IPS-18a (cell line): ENCODE results near the gene UBL4A.

Experiments
- H3K27ac ChIP-seq: one replicate; pipeline ENCODE4 v1.5.1; 2013; ENCODE audit warnings: low read length
- H3K27me3 ChIP-seq: one replicate; pipeline ENCODE4 v1.6.1; 2013; ENCODE audit warnings: mild to moderate bottlenecking, low read length; ENCODE audit not compliant: control insufficient read depth, insufficient read depth
- H3K36me3 ChIP-seq: one replicate; pipeline ENCODE4 v1.6.1; 2013; ENCODE audit warnings: low read depth, low read length; ENCODE audit not compliant: control insufficient read depth
- H3K4me1 ChIP-seq: one replicate; pipeline ENCODE4 v1.6.1; 2013; ENCODE audit warnings: low read depth, low read length; ENCODE audit not compliant: control insufficient read depth
- H3K4me3 ChIP-seq: one replicate; pipeline ENCODE4 v1.5.1; 2013; ENCODE audit warnings: low read length
- H3K9ac ChIP-seq: one replicate; pipeline ENCODE4 v1.6.1; 2013; ENCODE audit warnings: mild to moderate bottlenecking, low read length, moderate library complexity
- H3K9me3 ChIP-seq: one replicate; pipeline ENCODE4 v1.6.1; 2013; ENCODE audit warnings: low read depth, low read length; ENCODE audit not compliant: control insufficient read depth

The UBL4A gene

DNA sequence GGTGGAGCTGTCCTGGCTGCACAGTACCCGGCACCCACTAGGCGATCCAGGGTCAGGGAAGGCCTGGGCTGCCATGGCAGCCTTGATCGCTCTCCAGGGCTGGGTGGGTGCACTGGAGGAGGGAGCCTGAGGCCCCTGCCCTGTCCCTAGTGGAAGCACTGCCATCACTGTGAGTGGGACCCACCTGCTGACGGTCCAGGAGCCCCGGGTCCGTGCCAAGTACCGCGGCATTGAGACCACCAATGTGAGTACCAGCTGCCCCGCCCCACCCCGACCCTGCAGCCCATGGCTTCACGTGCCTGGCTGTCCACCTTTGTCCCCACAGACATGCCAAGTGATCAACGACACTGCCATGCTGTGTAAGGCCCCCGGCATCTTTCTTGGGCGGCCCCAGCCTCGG lies 19.5 kb downstream of the UBL4A start:
- Histone ChIP-seq H3K4me1 (no peaks in the 10 kb centered on the region), H3K36me3 (peaks cover 5% of the 10 kb centered on the region), H3K4me3 (no peak overlapping the region), H3K9me3 (no peaks in the 10 kb centered on the region), H3K27me3 (no peaks in the 10 kb centered on the region), H3K27ac (no peak overlapping the region), H3K9ac (no peak overlapping the region)

DNA sequence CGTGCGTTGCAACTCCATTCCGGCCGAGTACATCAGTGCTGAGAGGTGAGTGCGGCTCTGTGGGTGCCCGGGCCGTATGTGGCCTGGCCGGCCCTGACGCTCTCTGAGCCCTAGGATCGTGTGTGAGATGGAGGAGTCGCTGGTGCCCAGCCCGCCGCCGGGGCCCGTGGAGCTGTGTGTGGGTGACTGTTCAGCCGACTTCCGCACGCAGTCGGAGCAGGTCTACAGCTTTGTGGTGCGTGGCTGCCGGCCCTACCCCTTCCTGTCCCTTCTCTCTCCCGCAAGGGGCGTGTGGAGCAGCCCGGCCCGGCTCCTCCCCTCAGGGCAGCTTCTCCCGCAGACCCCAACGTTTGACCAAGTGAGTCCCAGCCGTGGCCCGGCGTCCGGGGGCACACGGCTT lies 20.4 kb downstream of the UBL4A start:
- H3K9me3 ChIP-seq = no peaks in the 10 kb centered on the region
- H3K9ac ChIP-seq = no peak overlapping the region
- H3K27me3 ChIP-seq = no peaks in the 10 kb centered on the region
- no peak overlapping the region for H3K4me3 ChIP-seq
- no peak overlapping the region for H3K27ac ChIP-seq
- H3K36me3 ChIP-seq = peaks cover 5% of the 10 kb centered on the region
- H3K4me1 ChIP-seq = no peaks in the 10 kb centered on the region

DNA sequence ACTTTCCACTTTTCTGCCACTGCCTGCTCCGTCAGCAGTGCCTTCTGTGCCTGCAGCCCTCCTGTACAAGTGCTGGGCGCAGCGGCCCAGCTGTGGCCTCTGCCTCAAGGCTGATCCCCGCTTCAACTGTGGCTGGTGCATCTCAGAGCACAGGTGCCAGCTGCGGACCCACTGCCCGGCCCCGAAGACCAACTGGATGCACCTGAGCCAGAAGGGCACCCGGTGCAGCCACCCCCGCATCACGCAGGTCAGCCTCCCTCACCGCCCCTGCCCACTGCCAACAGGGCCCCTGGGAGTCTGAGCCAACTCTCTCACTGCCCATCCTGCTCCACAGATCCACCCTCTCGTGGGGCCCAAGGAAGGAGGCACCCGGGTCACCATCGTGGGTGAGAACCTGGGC lies 20.8 kb downstream of the UBL4A start:
- H3K4me1 ChIP-seq = no peaks in the 10 kb centered on the region
- no peak overlapping the region for H3K9ac ChIP-seq
- no peaks in the 10 kb centered on the region for H3K27me3 ChIP-seq
- no peak overlapping the region for H3K27ac ChIP-seq
- H3K36me3 ChIP-seq = peaks cover 5% of the 10 kb centered on the region
- H3K4me3 ChIP-seq = no peak overlapping the region
- H3K9me3 ChIP-seq = no peaks in the 10 kb centered on the region

DNA sequence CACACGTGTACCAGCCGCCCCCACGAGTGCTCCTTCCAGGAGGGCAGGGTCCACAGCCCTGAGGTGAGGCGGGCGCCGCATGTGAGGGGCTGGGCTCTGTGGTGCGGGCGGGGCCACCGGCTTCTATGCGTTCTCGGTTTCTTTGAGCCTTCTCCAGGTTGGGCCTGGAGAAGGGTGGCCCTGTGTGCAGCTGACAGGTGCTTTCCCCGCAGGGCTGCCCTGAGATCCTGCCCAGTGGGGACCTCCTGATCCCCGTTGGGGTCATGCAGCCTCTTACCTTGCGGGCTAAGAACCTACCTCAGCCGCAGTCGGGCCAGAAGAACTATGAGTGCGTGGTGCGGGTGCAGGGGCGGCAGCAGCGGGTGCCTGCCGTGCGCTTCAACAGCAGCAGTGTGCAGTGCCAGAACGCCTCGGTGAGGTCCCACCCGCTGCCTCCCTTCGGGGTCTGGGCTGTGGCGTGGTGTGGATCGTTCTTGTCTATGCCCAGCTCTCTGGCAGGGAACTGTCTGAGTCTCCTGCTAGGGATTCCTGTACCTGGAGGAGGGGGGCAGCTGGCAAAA lies 21.5 kb downstream of the UBL4A start:
- Histone ChIP-seq H3K27ac (no peak overlapping the region), H3K9ac (no peak overlapping the region), H3K4me1 (no peaks in the 10 kb centered on the region), H3K36me3 (peaks cover 5% of the 10 kb centered on the region), H3K27me3 (no peaks in the 10 kb centered on the region), H3K9me3 (no peaks in the 10 kb centered on the region), H3K4me3 (no peak overlapping the region)

DNA sequence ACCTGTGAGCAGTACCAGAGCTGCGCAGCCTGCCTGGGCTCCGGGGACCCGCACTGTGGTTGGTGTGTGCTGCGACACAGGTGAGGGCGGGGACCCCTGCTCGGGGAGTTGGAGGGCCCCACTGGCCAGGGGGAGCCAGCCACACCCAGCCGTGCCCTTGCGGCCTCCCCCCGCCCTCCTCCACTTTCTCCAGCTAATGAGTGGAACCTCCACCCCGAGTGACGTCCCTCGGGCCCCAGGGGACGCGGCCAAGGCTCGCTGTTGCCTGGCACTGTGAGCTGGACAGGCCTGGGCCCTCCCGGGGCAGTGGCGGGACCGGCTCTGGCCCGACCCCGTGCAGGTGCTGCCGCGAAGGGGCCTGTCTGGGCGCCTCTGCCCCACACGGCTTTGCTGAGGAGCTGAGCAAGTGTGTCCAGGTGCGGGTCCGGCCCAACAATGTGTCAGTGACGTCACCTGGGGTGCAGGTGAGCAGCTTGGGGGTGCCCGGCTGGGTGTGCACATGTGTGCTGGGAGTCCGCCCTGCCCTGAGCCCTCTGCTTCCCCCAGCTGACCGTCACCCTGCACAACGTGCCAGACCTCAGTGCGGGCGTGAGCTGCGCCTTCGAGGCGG lies 22.7 kb downstream of the UBL4A start:
- Histone ChIP-seq H3K9ac (no peak overlapping the region), H3K4me1 (no peaks in the 10 kb centered on the region), H3K27me3 (no peaks in the 10 kb centered on the region), H3K9me3 (no peaks in the 10 kb centered on the region), H3K27ac (no peak overlapping the region), H3K36me3 (peaks cover 5% of the 10 kb centered on the region), H3K4me3 (no peak overlapping the region)

DNA sequence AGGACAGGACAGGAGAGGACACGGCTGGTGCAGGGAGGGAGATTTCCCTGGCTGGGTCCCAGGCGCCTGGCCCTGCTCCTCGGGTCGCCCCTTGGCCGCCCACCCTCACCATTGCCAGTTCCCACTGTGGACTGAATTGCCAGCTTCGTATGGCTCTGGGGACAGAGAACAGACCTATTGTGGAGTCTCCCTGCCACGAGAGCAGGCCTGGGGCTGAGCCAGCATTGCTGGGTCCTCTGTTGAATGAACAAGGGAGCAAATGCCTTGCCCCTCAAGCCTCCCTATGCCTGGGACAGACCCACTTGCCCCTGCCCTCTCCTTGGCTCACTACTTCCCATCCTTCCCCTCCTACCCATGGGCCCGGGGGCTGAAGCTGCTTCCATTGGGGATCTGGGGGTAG lies 24.0 kb downstream of the UBL4A start:
- Histone ChIP-seq H3K36me3 (no peaks in the 10 kb centered on the region), H3K9ac (no peak overlapping the region), H3K27me3 (no peaks in the 10 kb centered on the region)

DNA sequence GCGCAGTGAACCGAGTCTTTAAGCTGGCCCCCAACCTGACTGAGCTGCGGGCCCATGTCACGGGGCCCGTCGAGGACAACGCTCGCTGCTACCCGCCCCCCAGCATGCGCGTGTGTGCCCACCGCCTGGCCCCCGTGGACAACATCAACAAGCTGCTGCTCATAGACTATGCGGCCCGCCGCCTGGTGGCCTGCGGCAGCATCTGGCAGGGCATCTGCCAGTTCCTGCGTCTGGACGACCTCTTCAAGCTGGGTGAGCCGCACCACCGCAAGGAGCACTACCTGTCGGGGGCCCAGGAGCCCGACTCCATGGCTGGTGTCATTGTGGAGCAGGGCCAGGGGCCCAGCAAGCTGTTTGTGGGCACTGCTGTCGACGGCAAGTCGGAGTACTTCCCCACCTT lies 26.1 kb downstream of the UBL4A start:
- Histone ChIP-seq H3K9me3 (peaks cover 4% of the 10 kb centered on the region), H3K36me3 (no peaks in the 10 kb centered on the region), H3K9ac (no peak overlapping the region), H3K27me3 (peaks cover 5% of the 10 kb centered on the region), H3K4me1 (no peaks in the 10 kb centered on the region), H3K4me3 (no peak overlapping the region), H3K27ac (no peak overlapping the region)

More for the DNA sequence above, 24.0 kb downstream of the UBL4A start:
- Histone ChIP-seq H3K27ac (no peak overlapping the region), H3K4me1 (no peaks in the 10 kb centered on the region), H3K9me3 (peaks cover under 1% of the 10 kb centered on the region), H3K4me3 (no peak overlapping the region)

DNA sequence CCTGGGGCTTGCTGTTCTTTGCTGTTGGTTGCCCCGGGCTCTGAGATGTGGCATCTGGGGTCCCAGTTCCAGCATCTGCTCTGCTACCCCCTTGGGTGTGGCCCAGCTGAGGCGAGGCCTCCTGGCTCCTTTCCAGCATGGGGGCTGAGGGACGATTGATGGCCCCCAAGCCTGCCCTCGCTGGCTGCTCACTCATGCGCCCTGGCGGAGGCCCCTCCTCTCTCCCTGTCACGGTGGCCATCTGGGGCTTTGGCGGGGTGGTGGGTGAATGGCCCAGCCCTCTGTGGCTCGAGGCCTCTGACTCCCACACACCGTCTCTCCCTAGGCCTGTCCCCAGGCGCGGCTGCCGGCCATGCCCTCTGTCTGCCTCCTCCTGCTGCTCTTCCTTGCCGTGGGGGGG lies 26.6 kb downstream of the UBL4A start:
- Histone ChIP-seq H3K9me3 (peaks cover 4% of the 10 kb centered on the region), H3K36me3 (no peaks in the 10 kb centered on the region), H3K9ac (no peak overlapping the region), H3K27me3 (peaks cover 5% of the 10 kb centered on the region), H3K27ac (no peak overlapping the region), H3K4me3 (no peak overlapping the region), H3K4me1 (no peaks in the 10 kb centered on the region)

DNA sequence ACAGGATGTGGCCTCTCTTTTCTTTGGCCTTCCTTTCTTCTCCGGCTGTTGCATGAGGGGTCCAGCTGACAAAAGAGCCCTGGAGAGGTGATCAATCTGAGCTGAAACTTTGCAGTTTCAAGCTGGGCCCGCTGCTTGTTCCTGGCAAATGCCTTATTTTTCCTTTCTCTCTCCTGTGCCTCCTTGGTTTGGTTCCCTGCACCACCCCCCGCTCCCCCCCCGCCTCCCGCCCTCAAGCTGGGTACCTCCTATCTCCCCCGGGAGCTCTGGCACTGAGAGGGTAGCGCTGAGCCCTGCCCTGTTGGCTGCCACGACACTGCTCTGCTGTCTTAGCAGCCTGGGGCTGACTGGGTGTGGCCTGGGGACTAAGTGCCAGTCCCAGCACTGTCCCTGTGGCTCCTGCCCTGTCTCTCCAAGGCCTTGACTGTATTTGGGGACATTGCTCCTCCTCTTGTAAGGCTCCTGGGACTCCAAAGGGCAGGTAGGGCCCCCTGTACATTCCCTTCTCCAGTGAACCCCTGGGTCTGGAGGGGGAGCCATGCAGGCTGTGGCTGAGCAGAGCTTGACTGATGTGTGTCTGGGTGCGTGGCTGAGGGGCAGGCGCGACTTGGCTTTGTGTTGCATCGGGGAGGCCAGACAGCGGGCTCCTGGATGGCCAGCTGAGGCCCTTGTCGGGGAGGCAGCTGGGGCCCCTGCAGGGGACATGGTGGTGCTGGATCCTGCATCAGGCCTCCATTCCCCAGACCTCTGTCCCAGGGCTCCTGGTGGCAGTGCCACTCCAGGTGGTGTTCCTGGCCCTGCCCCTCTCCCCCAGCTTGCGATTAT lies 27.2 kb downstream of the UBL4A start:
- Histone ChIP-seq H3K9ac (peak overlapping the region; percentile 32), H3K27me3 (peaks cover 5% of the 10 kb centered on the region), H3K4me1 (no peaks in the 10 kb centered on the region), H3K9me3 (peaks cover 4% of the 10 kb centered on the region), H3K36me3 (no peaks in the 10 kb centered on the region), H3K27ac (no peak overlapping the region), H3K4me3 (peak overlapping the region; percentile 56)

DNA sequence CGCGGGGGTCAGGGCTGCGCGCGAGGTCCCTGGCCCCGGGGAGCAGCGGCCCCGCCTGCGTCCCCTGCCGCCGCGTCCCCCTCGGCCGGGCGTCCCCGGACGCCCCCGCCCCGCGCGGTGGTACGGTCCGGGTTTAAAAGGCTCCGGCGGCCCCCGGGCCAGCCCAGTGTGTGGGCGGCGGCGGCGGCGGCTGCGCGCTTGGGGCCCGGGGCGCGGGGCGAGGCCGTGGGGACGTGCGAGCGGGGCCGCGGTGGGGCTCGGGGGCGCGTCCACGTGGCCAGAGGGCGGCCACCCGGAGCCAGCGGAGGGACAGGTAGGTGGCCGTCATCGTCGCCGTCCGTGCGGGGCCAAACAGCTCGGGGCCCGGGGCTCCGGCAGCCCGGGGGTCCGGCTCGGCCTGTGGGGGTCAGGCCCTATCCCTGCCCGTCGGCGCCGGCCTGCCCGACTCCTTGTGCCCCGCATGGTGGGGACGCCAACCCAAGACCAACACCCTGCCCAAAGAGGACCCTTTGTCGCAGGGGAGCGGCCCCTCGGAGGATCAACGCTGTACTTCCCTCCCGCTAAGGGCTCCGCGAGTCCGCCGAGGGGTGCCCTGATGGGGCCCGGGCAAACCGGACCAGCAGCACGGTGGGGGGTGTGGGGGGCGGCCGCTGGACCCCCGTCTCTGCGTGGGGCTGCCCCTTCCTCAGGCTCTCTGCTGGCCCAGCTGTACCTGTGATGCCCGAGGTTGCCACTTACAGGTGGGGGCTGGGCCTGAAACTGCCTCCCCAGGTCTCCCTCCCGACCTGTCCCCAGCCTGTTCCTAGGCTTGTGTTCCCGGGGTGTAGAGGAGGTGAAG lies 28.1 kb downstream of the UBL4A start, which contains the start of gene PLXNA3:
TSS of gene PLXNA3 (plus strand) at position 166 of the 838 bp plus-strand sequence. CDS start 1,903 bp downstream, outside the sequence.
- Histone ChIP-seq H3K4me3 (peak within 1 kb of the TSS; percentile 56), H3K4me1 (no peaks in the 10 kb centered on the region), H3K36me3 (no peaks in the 10 kb centered on the region), H3K9me3 (peaks cover 4% of the 10 kb centered on the region), H3K27me3 (peaks cover 5% of the 10 kb centered on the region), H3K27ac (no peak within 1 kb of the TSS), H3K9ac (peak within 1 kb of the TSS; percentile 32)

DNA sequence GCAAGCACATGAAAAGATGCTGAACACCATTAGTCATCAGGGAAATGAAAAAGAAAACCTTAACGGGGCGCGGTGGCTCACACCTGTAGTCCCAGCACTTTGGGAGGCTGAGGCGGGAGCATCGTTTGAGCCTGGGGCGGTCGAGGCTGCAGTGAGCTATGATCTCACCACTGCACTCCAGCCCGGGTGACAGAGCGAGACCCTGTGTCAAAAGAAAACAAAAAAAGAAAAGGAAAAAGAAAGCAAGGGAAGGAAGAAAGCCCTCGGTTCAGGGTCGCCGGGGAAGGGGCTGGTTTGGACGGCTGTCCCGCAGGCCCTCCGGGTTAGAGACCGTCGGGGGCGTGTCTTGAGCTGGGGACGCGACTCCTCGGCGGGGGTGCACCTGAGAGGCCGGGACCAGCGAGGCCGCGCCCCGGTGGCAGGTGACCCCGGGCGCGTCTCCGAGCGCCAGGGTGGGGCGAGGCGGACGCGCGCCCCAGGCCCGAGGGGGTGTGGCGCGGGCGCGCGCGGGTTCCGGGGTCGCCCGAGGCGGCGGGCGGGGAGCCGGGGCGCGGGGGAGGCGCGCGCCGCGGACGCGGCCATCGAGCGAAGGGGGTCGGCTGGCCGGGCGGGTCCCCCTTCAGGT lies 28.8 kb downstream of the UBL4A start:
- peaks cover 5% of the 10 kb centered on the region for H3K27me3 ChIP-seq
- peaks cover 9% of the 10 kb centered on the region for H3K9me3 ChIP-seq
- H3K27ac ChIP-seq = no peak overlapping the region
- H3K36me3 ChIP-seq = no peaks in the 10 kb centered on the region
- H3K4me3 ChIP-seq = peak overlapping the region; percentile 21
- no peak overlapping the region for H3K9ac ChIP-seq
- H3K4me1 ChIP-seq = no peaks in the 10 kb centered on the region
